ENCODE measurements around the gene PRKCE. TPM values are rescaled to one million over a fixed set of nuclear protein-coding genes. Genes with fewer than 3 reads are reported as not detected.
A peak's percentile ranks its signal among the peaks of the same experiment; 100 is the strongest.

Gene PRKCE
- total RNA-seq, 2 experiments from 2014 or later, result 13.1 to 15.4 TPM

GRCh38 chr2:46012618-46013240 lies 361.3 kb downstream of the PRKCE start:
- Mint-ChIP-seq H3K27me3 (no peaks in the 10 kb centered on the region), H3K9me3 (no peaks in the 10 kb centered on the region), H3K4me1 (peaks cover 14% of the 10 kb centered on the region), H3K27ac (no peak overlapping the region), H3K36me3 (ENCODE audit: low read depth) (peaks cover 8% of the 10 kb centered on the region), H3K4me3 (no peak overlapping the region)
- ChIA-PET POLR2A (no interaction called here), CTCF (interaction anchor here (1.0 to 1.5 kb wide), 2 partner anchors 10 to 11 kb away, joined by 3 read pairs; no protein-coding TSS in a partner anchor)
- no peak for DNase-seq

- POLR2A ChIA-PET, result no interaction called here
Observed at GRCh38 chr2:46013726-46014125, 362.3 kb downstream of the PRKCE start.

GRCh38 chr2:46014911-46015654 lies 363.6 kb downstream of the PRKCE start:
- Mint-ChIP-seq H3K27ac (no peak overlapping the region), H3K9me3 (no peaks in the 10 kb centered on the region), H3K27me3 (no peaks in the 10 kb centered on the region), H3K36me3 (ENCODE audit: low read depth) (peaks cover 8% of the 10 kb centered on the region), H3K4me3 (no peak overlapping the region), H3K4me1 (peaks cover 26% of the 10 kb centered on the region)
- DNase-seq, result no peak
- CTCF ChIA-PET, result interaction anchor here (0.7 to 1.1 kb wide), 3 partner anchors 15 to 310 kb away, joined by 3 read pairs; no protein-coding TSS in a partner anchor
- POLR2A ChIA-PET, result no interaction called here

More at GRCh38 chr2:46013726-46014125, 362.3 kb downstream of the PRKCE start:
- H3K36me3 Mint-ChIP-seq (ENCODE audit: low read depth), result peaks cover 8% of the 10 kb centered on the region
- DNase-seq, result no peak
- H3K27ac Mint-ChIP-seq, result no peak overlapping the region
- CTCF ChIA-PET, result interaction anchor here (1.0 to 1.5 kb wide), 2 partner anchors 9 to 10 kb away, joined by 3 read pairs; no protein-coding TSS in a partner anchor
- no peaks in the 10 kb centered on the region for H3K27me3 Mint-ChIP-seq
- no peak overlapping the region for H3K4me3 Mint-ChIP-seq
- H3K4me1 Mint-ChIP-seq, result peaks cover 15% of the 10 kb centered on the region
- no peaks in the 10 kb centered on the region for H3K9me3 Mint-ChIP-seq

- H3K27me3 Mint-ChIP-seq, result no peaks in the 10 kb centered on the region
- POLR2A ChIA-PET, result no interaction called here
- no peaks in the 10 kb centered on the region for H3K9me3 Mint-ChIP-seq
- H3K4me3 Mint-ChIP-seq, result no peak overlapping the region
- H3K27ac Mint-ChIP-seq, result no peak overlapping the region
- H3K4me1 Mint-ChIP-seq, result peaks cover 32% of the 10 kb centered on the region
- DNase-seq, result no peak
- H3K36me3 Mint-ChIP-seq (ENCODE audit: low read depth), result peaks cover 7% of the 10 kb centered on the region
- CTCF ChIA-PET, result interaction anchor here (0.7 to 1.1 kb wide), 3 partner anchors 15 to 310 kb away, joined by 3 read pairs; no protein-coding TSS in a partner anchor
Observed at GRCh38 chr2:46015671-46016070, 364.2 kb downstream of the PRKCE start.

- Mint-ChIP-seq H3K36me3 (ENCODE audit: low read depth) (peaks cover 6% of the 10 kb centered on the region), H3K4me3 (no peak overlapping the region)
- POLR2A ChIA-PET, result no interaction called here
Observed at GRCh38 chr2:46016091-46016490, 364.6 kb downstream of the PRKCE start.

GRCh38 chr2:46018773-46019591 lies 367.5 kb downstream of the PRKCE start:
- Mint-ChIP-seq H3K27me3 (no peaks in the 10 kb centered on the region), H3K4me1 (peaks cover 41% of the 10 kb centered on the region)
- no peak for DNase-seq

More at GRCh38 chr2:46016091-46016490, 364.6 kb downstream of the PRKCE start:
- CTCF ChIA-PET, result interaction anchor here (0.7 to 1.1 kb wide), 5 partner anchors 12 to 311 kb away, joined by 3 read pairs; no protein-coding TSS in a partner anchor
- Mint-ChIP-seq H3K27ac (no peak overlapping the region), H3K4me1 (peaks cover 33% of the 10 kb centered on the region), H3K27me3 (no peaks in the 10 kb centered on the region), H3K9me3 (no peaks in the 10 kb centered on the region)
- DNase-seq, result no peak

GRCh38 chr2:46020416-46020815 lies 368.9 kb downstream of the PRKCE start:
- ChIA-PET CTCF (interaction anchor here (0.7 to 3.1 kb wide), 4 partner anchors 9 to 198 kb away, joined by 3 to 18 read pairs (median 6); no protein-coding TSS in a partner anchor), POLR2A (no interaction called here)
- Mint-ChIP-seq H3K9me3 (peaks cover 6% of the 10 kb centered on the region), H3K27me3 (no peaks in the 10 kb centered on the region), H3K4me1 (peaks cover 41% of the 10 kb centered on the region), H3K4me3 (no peak overlapping the region), H3K36me3 (ENCODE audit: low read depth) (peaks cover 4% of the 10 kb centered on the region), H3K27ac (no peak overlapping the region)
- DNase-seq, result no peak

More at GRCh38 chr2:46018773-46019591, 367.5 kb downstream of the PRKCE start:
- Mint-ChIP-seq H3K9me3 (peaks cover 6% of the 10 kb centered on the region), H3K27ac (peak overlapping the region; percentile 82), H3K36me3 (ENCODE audit: low read depth) (peaks cover 4% of the 10 kb centered on the region), H3K4me3 (no peak overlapping the region)
- ChIA-PET CTCF (interaction anchor here (0.8 to 3.1 kb wide), 7 partner anchors 8 to 199 kb away, joined by 3 to 18 read pairs (median 4); no protein-coding TSS in a partner anchor), POLR2A (no interaction called here)

- no peaks in the 10 kb centered on the region for H3K27me3 Mint-ChIP-seq
- H3K36me3 Mint-ChIP-seq (ENCODE audit: low read depth), result peaks cover 4% of the 10 kb centered on the region
- H3K4me1 Mint-ChIP-seq, result peaks cover 39% of the 10 kb centered on the region
- H3K27ac Mint-ChIP-seq, result no peak overlapping the region
- H3K4me3 Mint-ChIP-seq, result no peak overlapping the region
- ChIA-PET POLR2A (no interaction called here), CTCF (interaction anchor here (1.0 kb wide), 1 partner anchor 10 kb away, joined by 3 read pairs; no protein-coding TSS in a partner anchor)
- H3K9me3 Mint-ChIP-seq, result peaks cover 6% of the 10 kb centered on the region
- no peak for DNase-seq
Observed at GRCh38 chr2:46023165-46023854, 371.8 kb downstream of the PRKCE start.

GRCh38 chr2:46024146-46024779 lies 372.8 kb downstream of the PRKCE start:
- peaks cover 7% of the 10 kb centered on the region for H3K36me3 Mint-ChIP-seq (ENCODE audit: low read depth)
- H3K4me3 Mint-ChIP-seq, result no peak overlapping the region
- peaks cover 6% of the 10 kb centered on the region for H3K9me3 Mint-ChIP-seq
- H3K4me1 Mint-ChIP-seq, result peaks cover 34% of the 10 kb centered on the region
- no peak overlapping the region for H3K27ac Mint-ChIP-seq
- CTCF ChIA-PET, result interaction anchor here (0.8 to 1.2 kb wide), 3 partner anchors 11 to 217 kb away, joined by 3 read pairs; no protein-coding TSS in a partner anchor
- POLR2A ChIA-PET, result no interaction called here
- H3K27me3 Mint-ChIP-seq, result no peaks in the 10 kb centered on the region
- no peak for DNase-seq

GRCh38 chr2:46025081-46025480 lies 373.6 kb downstream of the PRKCE start:
- POLR2A ChIA-PET, result no interaction called here
- H3K27me3 Mint-ChIP-seq, result no peaks in the 10 kb centered on the region
- H3K36me3 Mint-ChIP-seq (ENCODE audit: low read depth), result peaks cover 7% of the 10 kb centered on the region
- H3K27ac Mint-ChIP-seq, result no peak overlapping the region
- peaks cover 26% of the 10 kb centered on the region for H3K4me1 Mint-ChIP-seq
- peaks cover 6% of the 10 kb centered on the region for H3K9me3 Mint-ChIP-seq
- H3K4me3 Mint-ChIP-seq, result no peak overlapping the region
- no peak for DNase-seq
- CTCF ChIA-PET, result interaction anchor here (1.2 kb wide), 1 partner anchor 216 kb away, joined by 3 read pairs; no protein-coding TSS in a partner anchor

GRCh38 chr2:46025676-46026075 lies 374.2 kb downstream of the PRKCE start:
- Mint-ChIP-seq H3K9me3 (peaks cover 6% of the 10 kb centered on the region), H3K4me1 (peaks cover 20% of the 10 kb centered on the region), H3K27me3 (no peaks in the 10 kb centered on the region), H3K27ac (no peak overlapping the region), H3K36me3 (ENCODE audit: low read depth) (peaks cover 7% of the 10 kb centered on the region), H3K4me3 (no peak overlapping the region)
- POLR2A ChIA-PET, result no interaction called here
- CTCF ChIA-PET, result interaction anchor here (1.0 kb wide), 1 partner anchor 37 kb away, joined by 3 read pairs; no protein-coding TSS in a partner anchor
- DNase-seq, result no peak

All from activated CD4-positive, alpha-beta T cell treated with anti-CD3 and anti-CD28 coated beads, Interleukin-2, amount 10 ng/mL, durations not matched to agents 7 days and 5 days (primary cell).